SK-N-MC (cell line): Measurements from ENCODE around the gene PSMB8.

Experiments used
- DNase-seq: peaks from one replicate; pipeline ENCODE4 v3.0.0-alpha.2; 2011; ENCODE audit warnings: low read depth, low spot score
- H3K27ac ChIP-seq: fragments of 200-600 bp; sonication (generic); 2 replicates; pipeline ENCODE4 v1.5.1; 2016; ENCODE audit warnings: mixed run types
- H3K36me3 ChIP-seq: fragments of 200-600 bp; sonication (generic); 2 replicates; pipeline ENCODE4 v1.6.1; 2017; ENCODE audit warnings: antibody characterized with exemption, low read length, mixed read lengths; ENCODE audit not compliant: insufficient read depth
- H3K4me3 ChIP-seq: fragments of 200-600 bp; sonication (generic); 2 replicates; pipeline ENCODE4 v1.5.1; 2016
- H3K9ac ChIP-seq: fragments of 200-600 bp; sonication (generic); 2 replicates; pipeline ENCODE4 v1.8.0; 2017; ENCODE audit warnings: mixed run types, mixed read lengths; ENCODE audit not compliant: insufficient read length
- H3K9me3 ChIP-seq: fragments of 200-600 bp; sonication (generic); 2 replicates; pipeline ENCODE4 v1.6.1; 2017; ENCODE audit warnings: low read depth, mild to moderate bottlenecking, antibody characterized with exemption, low read length, moderate library complexity, mixed read lengths
- EZH2 ChIP-seq: fragments of 200-600 bp; sonication (generic); IDR thresholded peaks from one replicate; pipeline ENCODE4 v1.6.1; 2017; ENCODE audit warnings: antibody characterized with exemption
- FOXP2 ChIP-seq: optimal IDR thresholded peaks from 2 replicates; pipeline ENCODE3; 2011; ENCODE audit warnings: mild to moderate bottlenecking, moderate library complexity; ENCODE audit not compliant: insufficient read depth; ENCODE audit errors: extremely low read length, control extremely low read depth
- POLR2AphosphoS5 ChIP-seq: IDR thresholded peaks from 2 replicates; pipeline ENCODE4 v1.6.1; 2012; ENCODE audit warnings: mild to moderate bottlenecking, low read depth, low read length, borderline replicate concordance

The PSMB8 gene

GRCh38 chr6:32862725-32863124 is 18.9 kb upstream of the PSMB8 start:
- no peaks in the 10 kb centered on the region for H3K36me3 ChIP-seq
- no peak overlapping the region for H3K9ac ChIP-seq
- no peak for TF ChIP-seq FOXP2
- no peak for TF ChIP-seq POLR2AphosphoS5
- no peak for TF ChIP-seq EZH2
- DNase-seq = no peak
- no peak overlapping the region for H3K27ac ChIP-seq
- no peaks in the 10 kb centered on the region for H3K9me3 ChIP-seq
- H3K4me3 ChIP-seq = no peak overlapping the region

DNA sequence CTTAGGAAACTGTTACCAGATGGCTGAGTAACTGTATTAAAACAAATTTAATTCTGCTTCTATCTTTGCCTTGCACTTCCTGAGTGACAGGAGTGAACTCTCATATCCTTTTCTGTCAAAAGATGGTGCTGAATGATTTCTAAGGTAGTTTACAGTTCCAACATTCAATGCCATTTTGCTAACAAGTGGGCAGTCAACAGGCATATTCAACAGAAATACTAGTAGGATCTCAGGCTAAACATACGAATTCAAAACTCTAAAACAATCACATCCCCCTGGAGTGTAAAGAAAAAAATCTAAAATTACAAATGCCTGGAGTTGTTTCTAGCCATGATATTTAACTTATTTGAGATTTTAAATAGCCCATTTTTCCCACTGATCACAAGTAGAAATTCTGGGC is 16.8 kb upstream of the PSMB8 start:
- Histone ChIP-seq H3K9ac (no peak overlapping the region), H3K27ac (no peak overlapping the region), H3K4me3 (no peak overlapping the region), H3K36me3 (no peaks in the 10 kb centered on the region), H3K9me3 (no peaks in the 10 kb centered on the region)
- no peak for DNase-seq
- TF ChIP-seq POLR2AphosphoS5 (no peak), FOXP2 (no peak), EZH2 (no peak)

- no peaks in the 10 kb centered on the region for H3K36me3 ChIP-seq
Measured at GRCh38 chr6:32858194-32858593, 14.3 kb upstream of the PSMB8 start.

GRCh38 chr6:32857156-32857891 is 13.5 kb upstream of the PSMB8 start:
- H3K9ac ChIP-seq = no peak overlapping the region
- H3K36me3 ChIP-seq = no peaks in the 10 kb centered on the region
- H3K27ac ChIP-seq = no peak overlapping the region
- no peaks in the 10 kb centered on the region for H3K9me3 ChIP-seq
- TF ChIP-seq FOXP2 (no peak), POLR2AphosphoS5 (no peak), EZH2 (no peak)
- no peak for DNase-seq
- no peak overlapping the region for H3K4me3 ChIP-seq

More at GRCh38 chr6:32858194-32858593, 14.3 kb upstream of the PSMB8 start:
- H3K27ac ChIP-seq = no peak overlapping the region
- TF ChIP-seq POLR2AphosphoS5 = no peak
- no peak for TF ChIP-seq FOXP2
- no peak for TF ChIP-seq EZH2
- no peak overlapping the region for H3K9ac ChIP-seq
- no peak overlapping the region for H3K4me3 ChIP-seq
- H3K9me3 ChIP-seq = no peaks in the 10 kb centered on the region
- DNase-seq = no peak

DNA sequence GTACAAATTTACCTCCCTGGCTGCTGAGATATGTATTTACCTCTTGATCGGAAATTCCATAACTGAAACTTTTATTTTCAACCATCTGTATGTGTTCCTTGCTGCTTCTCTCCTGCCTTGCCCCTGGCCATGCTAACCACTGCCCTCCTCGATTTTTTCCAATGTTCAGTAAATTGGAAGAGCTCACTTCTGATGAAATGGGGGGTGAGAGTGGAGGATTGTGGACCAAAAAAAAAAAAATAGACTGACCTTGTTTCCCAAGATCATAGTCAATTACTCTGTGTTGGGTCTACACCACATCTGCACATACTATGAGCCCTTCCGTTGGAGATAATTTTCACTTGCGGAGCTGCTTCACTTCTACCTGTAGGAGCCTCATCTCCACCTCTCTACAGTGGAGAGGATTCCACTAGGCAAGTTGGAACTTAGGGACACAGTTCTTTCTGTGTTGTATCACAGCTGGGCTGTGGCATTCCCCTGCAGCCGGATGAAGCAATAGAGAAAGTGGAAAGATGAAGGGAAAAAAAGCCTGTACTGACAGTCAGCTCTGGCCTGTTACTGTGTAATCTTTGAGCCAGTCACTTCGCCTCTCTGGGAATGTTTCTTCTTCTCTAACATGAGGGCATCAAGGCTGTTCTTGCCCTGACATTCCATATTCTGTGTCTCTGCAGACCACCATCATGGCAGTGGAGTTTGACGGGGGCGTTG is 11.8 kb upstream of the PSMB8 start:
- no peak overlapping the region for H3K27ac ChIP-seq
- no peak overlapping the region for H3K9ac ChIP-seq
- TF ChIP-seq EZH2 (no peak), FOXP2 (no peak), POLR2AphosphoS5 (no peak)
- H3K9me3 ChIP-seq = no peaks in the 10 kb centered on the region
- H3K36me3 ChIP-seq = no peaks in the 10 kb centered on the region
- no peak for DNase-seq
- no peak overlapping the region for H3K4me3 ChIP-seq

GRCh38 chr6:32854376-32855178 is 10.7 kb upstream of the PSMB8 start:
- DNase-seq = no peak
- TF ChIP-seq EZH2 = no peak
- no peak for TF ChIP-seq POLR2AphosphoS5
- TF ChIP-seq FOXP2 = no peak
- no peak overlapping the region for H3K27ac ChIP-seq
- H3K4me3 ChIP-seq = peak overlapping the region; percentile 92
- H3K36me3 ChIP-seq = no peaks in the 10 kb centered on the region
- H3K9ac ChIP-seq = no peak overlapping the region
- H3K9me3 ChIP-seq = no peaks in the 10 kb centered on the region

DNA sequence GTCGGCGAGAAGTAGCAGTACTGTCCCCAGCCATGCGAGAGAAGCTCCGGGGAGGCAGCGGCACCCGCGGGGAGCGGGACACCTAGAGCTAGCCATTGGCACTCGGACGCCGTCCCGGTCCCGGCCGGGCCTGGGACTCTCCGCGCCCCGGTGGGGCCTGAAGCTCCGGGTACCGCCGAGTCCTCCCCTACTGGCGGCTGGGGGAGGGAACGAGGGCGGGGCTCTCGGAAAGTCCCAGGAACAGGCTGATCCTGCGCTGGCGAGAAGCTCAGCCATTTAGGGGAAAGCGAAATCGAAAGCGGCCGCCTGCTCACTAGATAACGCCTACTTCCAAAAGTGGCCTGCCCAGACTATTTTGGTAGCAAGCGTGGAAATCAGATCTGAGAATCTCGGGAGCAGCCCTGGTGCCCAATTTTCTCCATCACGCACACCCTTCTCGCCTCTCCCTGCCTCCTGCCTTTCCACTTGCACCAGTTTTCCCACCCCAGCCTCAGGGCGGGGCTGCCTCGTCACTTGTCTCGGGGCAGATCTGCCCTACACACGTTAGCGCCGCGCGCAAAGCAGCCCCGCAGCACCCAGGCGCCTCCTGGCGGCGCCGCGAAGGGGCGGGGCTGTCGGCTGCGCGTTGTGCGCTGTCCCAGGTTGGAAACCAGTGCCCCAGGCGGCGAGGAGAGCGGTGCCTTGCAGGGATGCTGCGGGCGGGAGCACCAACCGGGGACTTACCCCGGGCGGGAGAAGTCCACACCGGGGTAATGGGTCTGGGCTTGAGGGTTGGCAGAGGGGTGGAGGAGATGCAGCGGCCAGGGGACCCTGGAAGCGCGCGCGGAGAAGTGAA is 9.9 kb upstream of the PSMB8 start, which contains the start of the genes PSMB9 and TAP1:
TSS of gene PSMB9 (plus strand) at position 652 of the 835 bp plus-strand sequence. CDS start at position 690, 38 bp downstream.
TSS of gene TAP1 (minus strand) at position 164 of the 835 bp plus-strand sequence. CDS start at position 96, 68 bp downstream.
- peak; percentile 50 for DNase-seq
- no peak for TF ChIP-seq EZH2
- no peak for TF ChIP-seq POLR2AphosphoS5
- TF ChIP-seq FOXP2 = peak; percentile 30
- peak within 1 kb of the TSS; percentile 65 for H3K9ac ChIP-seq
- H3K4me3 ChIP-seq = peak within 1 kb of the TSS; percentile 92
- H3K36me3 ChIP-seq = no peaks in the 10 kb centered on the region
- 0 out of 2 replicates have a peak within 1 kb of the TSS, but pooled peaks have one; percentile 34 for H3K27ac ChIP-seq
- no peaks in the 10 kb centered on the region for H3K9me3 ChIP-seq
